Ascending aorta (tissue), 2 donors: ENCODE results near the gene GREM2. TPM values are rescaled to one million over a fixed set of nuclear protein-coding genes. Genes with fewer than 3 reads are reported as not detected.

Source experiments
- DNase-seq, 2 donors: peaks; one replicate each; pipeline ENCODE4 v3.0.0-alpha.2; 2019; ENCODE audit warnings: low spot score in 2 of 2
- H3K27ac ChIP-seq, 2 donors: fragments of 200-600 bp; sonication (generic); one replicate each; pipeline ENCODE4 v1.5.1; 2016 to 2017; ENCODE audit warnings: mild to moderate bottlenecking in 1 of 2
- H3K27me3 ChIP-seq: fragments of 200-600 bp; sonication (generic); one replicate; pipeline ENCODE4 v1.5.1; 2017
- H3K36me3 ChIP-seq, 2 donors: fragments of 200-600 bp; sonication (generic); one replicate each; pipeline ENCODE4 v1.5.1; 2016
- H3K4me1 ChIP-seq, 2 donors: fragments of 200-600 bp; sonication (generic); one replicate each; pipeline ENCODE4 v1.5.1; 2016 to 2017; ENCODE audit warnings: mild to moderate bottlenecking in 1 of 2
- H3K4me3 ChIP-seq, 2 donors: fragments of 200-600 bp; sonication (generic); one replicate each; pipeline ENCODE4 v1.5.1; 2016 to 2017; ENCODE audit warnings: mild to moderate bottlenecking in 1 of 2
- H3K9me3 ChIP-seq, 2 donors: fragments of 200-600 bp; sonication (generic); one replicate each; pipeline ENCODE4 v1.5.1; 2016
- intact Hi-C: fragments of 100-400 bp; cut with DNase I; formaldehyde crosslinking; loops from one replicate; pipeline ENCODE4 v1.15.1; 2023
- total RNA-seq: library from RNA; depleted of rRNA; stranded (reverse); fragments of >200 nt; gene quantifications from one replicate; pipeline ENCODE4 v1.1.0, GENCODE V29; 2016
- TF ChIP-seq, protein P1 (sequence below), 3 experiments: fragments of 200-600 bp in 2 of 3; fragments of 450-650 bp in 1 of 3; sonication (generic) in 2 of 3; IDR thresholded peaks; one replicate each; pipeline ENCODE4 v1.5.1; 2016 to 2019; ENCODE audit warnings: antibody characterized with exemption in 3 of 3, mild to moderate bottlenecking in 1 of 3, moderate library complexity in 1 of 3

Gene GREM2
- total RNA-seq, 1 donor from 2014 or later = not detected

- no peaks in the 10 kb centered on the region for H3K27me3 ChIP-seq
- no peak overlapping the region for H3K27ac ChIP-seq
- TF ChIP-seq, protein P1, sequence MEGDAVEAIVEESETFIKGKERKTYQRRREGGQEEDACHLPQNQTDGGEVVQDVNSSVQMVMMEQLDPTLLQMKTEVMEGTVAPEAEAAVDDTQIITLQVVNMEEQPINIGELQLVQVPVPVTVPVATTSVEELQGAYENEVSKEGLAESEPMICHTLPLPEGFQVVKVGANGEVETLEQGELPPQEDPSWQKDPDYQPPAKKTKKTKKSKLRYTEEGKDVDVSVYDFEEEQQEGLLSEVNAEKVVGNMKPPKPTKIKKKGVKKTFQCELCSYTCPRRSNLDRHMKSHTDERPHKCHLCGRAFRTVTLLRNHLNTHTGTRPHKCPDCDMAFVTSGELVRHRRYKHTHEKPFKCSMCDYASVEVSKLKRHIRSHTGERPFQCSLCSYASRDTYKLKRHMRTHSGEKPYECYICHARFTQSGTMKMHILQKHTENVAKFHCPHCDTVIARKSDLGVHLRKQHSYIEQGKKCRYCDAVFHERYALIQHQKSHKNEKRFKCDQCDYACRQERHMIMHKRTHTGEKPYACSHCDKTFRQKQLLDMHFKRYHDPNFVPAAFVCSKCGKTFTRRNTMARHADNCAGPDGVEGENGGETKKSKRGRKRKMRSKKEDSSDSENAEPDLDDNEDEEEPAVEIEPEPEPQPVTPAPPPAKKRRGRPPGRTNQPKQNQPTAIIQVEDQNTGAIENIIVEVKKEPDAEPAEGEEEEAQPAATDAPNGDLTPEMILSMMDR (IDR thresholded peaks at IDR 0.05) = no peak
- DNase-seq = no peak
- H3K36me3 ChIP-seq = no peaks in the 10 kb centered on the region
- H3K9me3 ChIP-seq = no peaks in the 10 kb centered on the region
- no peaks in the 10 kb centered on the region for H3K4me1 ChIP-seq
- intact Hi-C loops = no loop called here
- no peak overlapping the region for H3K4me3 ChIP-seq
These were observed 115.0 kb downstream of the GREM2 start for GRCh38 chr1:240496941-240497340.

- H3K4me1 ChIP-seq = no peaks in the 10 kb centered on the region
- intact Hi-C loops = no loop called here
- H3K27me3 ChIP-seq = no peaks in the 10 kb centered on the region
- H3K9me3 ChIP-seq = no peaks in the 10 kb centered on the region
- no peak overlapping the region for H3K27ac ChIP-seq
- no peak for DNase-seq
- no peak overlapping the region for H3K4me3 ChIP-seq
- TF ChIP-seq, protein P1 (IDR thresholded peaks at IDR 0.05) = no peak
- H3K36me3 ChIP-seq = no peaks in the 10 kb centered on the region
These were observed 115.6 kb downstream of the GREM2 start for GRCh38 chr1:240496356-240496755.

- H3K9me3 ChIP-seq = no peaks in the 10 kb centered on the region
- TF ChIP-seq, protein P1 (IDR thresholded peaks at IDR 0.05) = no peak
- no peaks in the 10 kb centered on the region for H3K4me1 ChIP-seq
- no peak overlapping the region for H3K27ac ChIP-seq
- H3K36me3 ChIP-seq = no peaks in the 10 kb centered on the region
- no peaks in the 10 kb centered on the region for H3K27me3 ChIP-seq
- no peak overlapping the region for H3K4me3 ChIP-seq
- DNase-seq = no peak
- intact Hi-C loops = no loop called here
These were observed 116.4 kb downstream of the GREM2 start for GRCh38 chr1:240495601-240496000.

DNA sequence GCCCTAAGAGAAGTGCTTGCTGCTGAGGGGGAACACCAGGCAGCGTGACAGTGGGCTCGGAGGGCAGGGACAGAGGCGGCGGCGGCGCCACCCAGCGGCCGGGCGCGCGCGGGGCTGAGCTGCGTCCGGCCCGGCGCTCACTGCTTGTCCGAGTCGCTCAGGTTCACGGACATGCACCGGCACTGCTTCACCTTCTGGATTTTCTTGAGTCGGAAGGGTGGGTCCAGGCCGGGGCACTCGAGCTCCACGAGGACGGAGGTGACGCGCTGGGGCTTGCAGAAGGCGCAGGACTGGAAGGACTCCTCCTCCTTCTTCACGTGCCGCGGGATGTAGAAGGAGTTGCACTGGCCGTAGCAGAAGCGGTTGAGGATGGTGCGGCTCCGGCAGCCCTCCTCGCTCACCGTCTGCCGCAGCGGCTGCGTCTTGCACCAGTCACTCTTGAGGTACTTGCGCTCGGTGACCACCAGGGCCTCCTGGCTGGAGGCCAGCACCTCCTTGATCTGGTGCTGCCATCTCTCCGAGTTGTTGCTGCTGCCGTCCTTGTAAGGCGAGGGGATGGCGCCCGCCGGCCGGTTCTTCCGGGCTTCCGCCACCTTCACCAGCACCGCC lies 119.0 kb downstream of the GREM2 start:
- intact Hi-C loops = no loop called here
- no peak overlapping the region for H3K27ac ChIP-seq
- no peaks in the 10 kb centered on the region for H3K27me3 ChIP-seq
- TF ChIP-seq, protein P1 (IDR thresholded peaks at IDR 0.05) = no peak
- no peak overlapping the region for H3K4me3 ChIP-seq
- H3K9me3 ChIP-seq = no peaks in the 10 kb centered on the region
- H3K4me1 ChIP-seq = no peaks in the 10 kb centered on the region
- H3K36me3 ChIP-seq = no peaks in the 10 kb centered on the region
- DNase-seq = no peak

DNA sequence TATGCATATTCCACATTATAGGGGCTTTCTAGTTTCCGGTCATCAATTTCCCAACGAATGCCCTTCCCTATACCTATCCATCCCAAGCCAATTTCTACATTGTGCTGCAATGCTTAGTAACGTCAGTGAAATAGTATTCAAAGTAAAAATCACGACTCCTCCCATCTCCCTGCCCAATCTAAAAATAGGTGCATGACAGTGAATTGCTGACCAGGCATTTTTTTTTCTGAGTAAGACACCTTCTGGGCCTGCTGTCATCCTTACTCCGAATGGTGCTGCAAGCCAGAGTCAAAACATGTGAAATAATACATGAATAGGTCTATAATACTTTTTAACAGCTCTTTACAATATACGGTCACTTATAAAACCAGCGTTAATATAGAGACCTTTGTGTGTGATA lies 120.2 kb downstream of the GREM2 start:
- intact Hi-C loops = no loop called here
- TF ChIP-seq, protein P1 (IDR thresholded peaks at IDR 0.05) = no peak
- Histone ChIP-seq H3K27ac (no peak overlapping the region), H3K9me3 (no peaks in the 10 kb centered on the region), H3K4me3 (no peak overlapping the region), H3K27me3 (no peaks in the 10 kb centered on the region), H3K4me1 (no peaks in the 10 kb centered on the region), H3K36me3 (no peaks in the 10 kb centered on the region)
- DNase-seq = no peak

DNA sequence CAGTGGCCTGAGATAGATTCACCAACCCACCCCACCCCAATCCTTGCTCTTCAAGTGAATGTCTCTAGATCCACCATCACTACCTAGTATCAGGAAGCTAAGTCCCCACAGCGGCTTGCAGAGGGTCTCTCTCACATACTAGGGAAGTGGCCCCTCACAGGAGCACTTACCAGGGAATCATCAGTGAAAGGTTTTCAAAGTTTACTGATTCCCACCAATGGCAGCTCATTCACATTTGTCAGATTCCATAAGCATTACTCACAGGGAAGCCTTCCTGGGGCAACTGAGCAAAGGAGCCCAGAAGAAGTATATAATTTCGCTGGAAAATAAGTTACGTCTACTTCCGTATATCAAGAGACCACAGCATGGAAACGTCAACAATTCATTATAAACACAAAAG lies 120.8 kb downstream of the GREM2 start:
- Histone ChIP-seq H3K4me3 (no peak overlapping the region), H3K36me3 (no peaks in the 10 kb centered on the region), H3K27me3 (no peaks in the 10 kb centered on the region), H3K27ac (no peak overlapping the region), H3K9me3 (no peaks in the 10 kb centered on the region), H3K4me1 (no peaks in the 10 kb centered on the region)
- intact Hi-C loops = no loop called here
- no peak for DNase-seq
- TF ChIP-seq, protein P1 (IDR thresholded peaks at IDR 0.05) = no peak
